Measurements from ENCODE around the gene AUTS2. TPM values are rescaled to one million over a fixed set of nuclear protein-coding genes. Genes with fewer than 3 reads are reported as not detected.

AUTS2 gene
- total and polyA plus RNA-seq, 9 of the 15 experiments (the other 6 are each of a cell fraction or from before 2014, with no cell fraction given): 0.58 TPM; not detected in 8

- Histone ChIP-seq H3K4me3 (no peak overlapping the region), H3K27ac (ENCODE audit: extremely low read depth, low read depth, low read length) (no peak overlapping the region), H3K9ac (ENCODE audit: insufficient read depth in 1 of 2, low read depth in 2 of 2, low read length in 2 of 2) (no peak overlapping the region), H3K36me3 (ENCODE audit: control insufficient read depth, insufficient read depth, low read length) (no peaks in the 10 kb centered on the region), H2AFZ (ENCODE audit: low read depth, low read length) (no peak overlapping the region), H3K9me3 (replicated peaks; ENCODE audit: control insufficient read depth, insufficient read depth, low read depth, low read length) (no peaks in the 10 kb centered on the region), H3K9me1 (ENCODE audit: control insufficient read depth, insufficient read depth, low read length) (no peaks in the 10 kb centered on the region), H3K4me1 (replicated peaks in 1 of 2; ENCODE audit: control insufficient read depth in 2 of 2, insufficient read depth in 2 of 2, low read length in 2 of 2) (no peaks in the 10 kb centered on the region), H3K79me2 (ENCODE audit: control insufficient read depth, insufficient read depth, low read length) (no peaks in the 10 kb centered on the region), H4K20me1 (replicated peaks; ENCODE audit: control insufficient read depth, insufficient read depth, low read length) (no peaks in the 10 kb centered on the region), H3K27me3 (ENCODE audit: control insufficient read depth in 2 of 2, insufficient read depth in 2 of 2, low read length in 2 of 2) (no peaks in the 10 kb centered on the region), H3K4me2 (ENCODE audit: insufficient read depth, low read length) (no peak overlapping the region)
- 2% methylated on average over 2 of the region's 2 CpGs for WGBS (ENCODE audit: insufficient coverage, low coverage, missing lambda C conversion rate)
- no peak for TF ChIP-seq ZNF644 (tag; IDR thresholded peaks at IDR 0.05; ENCODE audit: low read depth)
- TF ChIP-seq C11orf30 (IDR thresholded peaks at IDR 0.05; ENCODE audit: low read depth): peak; percentile 53; the same call in 1 of the 2 replicates
- no peak for TF ChIP-seq RHOXF2B (CRISPR knock-in tag; conservative IDR thresholded peaks at IDR 0.05)
- peak; percentile 34; the same call in 1 of the 2 replicates for TF ChIP-seq MAFK (IDR thresholded peaks at IDR 0.05; ENCODE audit: low read length)
- no peak for TF ChIP-seq CREB5 (CRISPR knock-in tag; IDR thresholded peaks at IDR 0.05)
- no peak for TF ChIP-seq ZNF174 (CRISPR knock-in tag; IDR thresholded peaks at IDR 0.05)
- TF ChIP-seq ZBTB7A (IDR thresholded peaks at IDR 0.05; ENCODE audit: borderline replicate concordance, control insufficient read depth, low read depth, low read length): no peak
- peak; percentile 35; the same call in 1 of the 2 replicates for TF ChIP-seq MAFF (IDR thresholded peaks at IDR 0.05; ENCODE audit: low read length)
- peak; percentile 68 for TF ChIP-seq ZNF316 (IDR thresholded peaks at IDR 0.05)
- TF ChIP-seq HES1 (IDR thresholded peaks at IDR 0.05; ENCODE audit: low read depth): peak; percentile 55; the same call in 1 of the 2 replicates
- no peak for TF ChIP-seq CTCFL (IDR thresholded peaks at IDR 0.05; ENCODE audit: borderline replicate concordance, insufficient read depth, low read depth, low read length, poor library complexity, severe bottlenecking)
- TF ChIP-seq HEY1 (CRISPR knock-in tag; IDR thresholded peaks at IDR 0.05; ENCODE audit: borderline replicate concordance): no peak
- no peak for TF ChIP-seq CHD4 (IDR thresholded peaks at IDR 0.05; ENCODE audit: insufficient read depth, insufficient replicate concordance, low read depth, low read length, poor library complexity, severe bottlenecking)
- FAIRE-seq (no peak), ATAC-seq (no peak), DNase-seq (ENCODE audit: extremely low read depth in 1 of 4, low spot score in 3 of 4) (no peak)
- POLR2A ChIA-PET: no interaction called here
- intact Hi-C loops (cut with micrococcal nuclease): no loop called here
- CTCF ChIA-PET (ENCODE audit: low intra/inter-chr PET ratio): no interaction called here
- in situ Hi-C loops (cut with MboI): no loop called here
- BruUV-seq (replicated peaks): no TSS peak
Measured at GRCh38 chr7:69732203-69732602, 133.9 kb downstream of the AUTS2 start.
